GM10248 (cell line): ENCODE results near the gene CNTN1.
"Not testable (repeated sequence)": the region's sequence is repeated elsewhere in the genome, so short reads cannot be mapped to it uniquely, and the experiment has no call there.

Experiments used
- CTCF ChIA-PET: fragments of 300-600 bp; sonication (Branson Sonifier 250); formaldehyde crosslinking; extraction: SDS; loops from one replicate; lab custom pipeline; 2021; ENCODE audit warnings: antibody characterized with exemption; lab: Yijun Ruan, JAX
- POLR2A ChIA-PET: fragments of 350-650 bp; sonication (Branson Sonifier 250); formaldehyde crosslinking; extraction: SDS; loops from one replicate; lab custom pipeline; 2020; ENCODE audit warnings: antibody characterized with exemption; lab: Yijun Ruan, JAX
- DNase-seq: peaks from one replicate; pipeline ENCODE4 v3.0.0; 2012; ENCODE audit errors: extremely low spot score
- CTCF ChIP-seq: IDR thresholded peaks from 2 replicates; pipeline ENCODE4 v1.5.1; 2012; ENCODE audit warnings: mild to moderate bottlenecking, low read depth; ENCODE audit errors: extremely low read depth, missing control alignments, control extremely low read depth

Gene CNTN1

GRCh38 chr12:41067941-41068645, 375.9 kb downstream of the CNTN1 start:
- no peak for TF ChIP-seq CTCF
- DNase-seq: no peak
- CTCF ChIA-PET: no interaction called here
- POLR2A ChIA-PET: no interaction called here

DNA sequence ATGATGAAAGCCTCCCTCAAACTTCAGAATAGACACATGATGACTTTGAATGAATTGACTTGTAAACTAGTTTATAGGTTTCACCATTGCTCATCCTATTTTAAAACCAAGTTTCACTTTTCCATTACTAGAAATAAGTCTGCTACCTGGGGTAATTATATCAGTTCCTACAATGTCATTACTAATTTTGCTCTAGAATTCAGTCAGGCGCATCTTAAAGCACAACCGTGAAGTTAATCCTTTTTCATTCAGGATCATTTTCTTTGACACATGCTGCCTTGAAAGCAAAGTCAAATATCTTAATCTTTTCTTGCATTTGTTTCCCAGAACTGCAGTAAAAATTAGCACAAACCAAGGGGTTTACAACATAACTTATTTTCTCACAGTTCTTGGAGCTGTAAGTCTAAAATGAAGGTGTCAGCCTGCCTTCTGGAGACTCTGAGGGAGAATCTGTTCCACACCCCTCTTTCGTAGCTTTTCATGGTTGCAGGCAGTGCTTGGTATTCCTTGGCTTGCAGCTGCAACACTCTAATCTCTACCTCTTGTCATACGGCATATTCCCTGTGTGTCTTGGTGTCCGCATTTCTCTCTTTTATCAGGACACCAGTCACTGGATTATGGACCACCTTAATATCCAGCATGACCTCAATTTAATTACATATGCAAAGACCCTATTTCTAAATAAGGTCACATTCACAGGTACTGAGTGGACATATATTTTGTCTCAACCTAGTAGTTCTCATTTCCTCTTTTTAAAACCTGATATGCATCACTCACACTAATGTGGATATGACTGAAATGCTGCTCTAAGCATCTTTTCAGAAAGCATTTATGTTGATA, 381.6 kb downstream of the CNTN1 start:
- no peak for TF ChIP-seq CTCF
- CTCF ChIA-PET: no interaction called here
- POLR2A ChIA-PET: no interaction called here

GRCh38 chr12:41074473-41074769, 382.2 kb downstream of the CNTN1 start:
- TF ChIP-seq CTCF: no peak
- ChIA-PET POLR2A (no interaction called here), CTCF (no interaction called here)
- no peak for DNase-seq

More for the DNA sequence above, 381.6 kb downstream of the CNTN1 start:
- no peak for DNase-seq

DNA sequence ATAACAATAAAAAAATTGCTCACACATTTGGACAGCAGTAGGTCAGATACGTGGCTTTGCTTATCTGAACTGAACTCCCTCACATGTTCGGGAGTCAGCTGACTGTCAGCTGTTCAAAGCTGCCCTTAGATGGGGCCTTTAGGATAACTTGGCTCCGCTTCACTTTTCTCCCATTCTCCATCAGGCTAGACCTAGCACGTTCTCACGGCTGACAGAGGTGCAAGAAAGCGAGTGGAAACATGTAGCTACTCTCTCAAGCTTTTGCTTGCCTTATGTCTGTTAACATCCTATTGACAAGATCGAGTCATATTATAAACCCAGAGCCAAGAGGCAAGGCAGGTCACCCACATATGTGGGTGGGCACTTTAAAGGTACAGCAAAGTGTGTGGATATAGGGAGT, 383.9 kb downstream of the CNTN1 start:
- CTCF ChIA-PET: interaction anchor here (1.2 to 1.7 kb wide), 3 partner anchors 11 to 58 kb away, joined by 3 to 5 read pairs (median 5); no protein-coding TSS in a partner anchor
- no peak for DNase-seq
- no peak for TF ChIP-seq CTCF
- POLR2A ChIA-PET: no interaction called here

GRCh38 chr12:41081241-41081640, 389.0 kb downstream of the CNTN1 start:
- CTCF ChIA-PET, DNase-seq, POLR2A ChIA-PET: not testable (repeated sequence)

DNA sequence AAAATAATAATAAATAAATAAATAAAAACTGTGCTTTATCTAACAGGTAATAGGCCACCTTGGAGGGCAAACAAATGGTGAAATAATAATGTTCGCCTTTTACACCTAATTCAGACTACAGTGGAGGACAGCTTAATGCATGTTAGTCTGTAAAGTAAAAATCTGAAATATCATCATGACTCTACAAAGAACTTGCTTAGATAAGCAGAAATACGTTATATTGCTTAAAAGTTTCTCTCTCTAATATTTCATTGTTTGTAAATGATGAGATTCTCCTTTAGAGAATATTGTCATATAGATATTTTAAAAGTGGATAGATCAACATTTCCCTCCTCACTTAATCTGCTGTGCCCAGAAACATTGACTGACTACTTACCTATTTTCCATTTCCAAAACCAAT, 397.2 kb downstream of the CNTN1 start:
- ChIA-PET CTCF (no interaction called here), POLR2A (no interaction called here)
- DNase-seq: no peak
- no peak for TF ChIP-seq CTCF

DNA sequence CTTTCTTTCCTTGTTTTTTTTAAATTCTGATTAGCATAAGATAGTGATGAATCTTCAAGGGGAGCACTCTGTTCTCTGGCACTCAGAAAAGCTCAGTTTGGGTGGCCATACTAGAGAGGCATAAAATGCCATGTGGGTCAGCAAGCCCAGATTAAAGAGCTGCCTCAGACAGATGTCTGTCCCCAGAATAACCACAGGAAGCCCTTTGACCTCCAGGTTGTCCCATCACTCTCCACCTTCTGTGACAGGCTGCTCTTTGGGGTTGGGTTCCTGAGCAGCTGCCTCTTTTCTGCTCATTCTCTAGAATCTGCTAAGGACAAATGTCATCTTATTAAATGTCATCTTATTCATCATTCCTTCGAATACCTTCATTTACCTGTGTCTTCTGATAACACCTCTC, 399.9 kb downstream of the CNTN1 start:
- TF ChIP-seq CTCF: no peak
- ChIA-PET CTCF (no interaction called here), POLR2A (no interaction called here)
- no peak for DNase-seq
